T-cell (primary cell): ENCODE measurements around the gene SETDB1. TPM values are rescaled to one million over a fixed set of nuclear protein-coding genes. Genes with fewer than 3 reads are reported as not detected.
A peak's percentile ranks its signal among the peaks of the same experiment; 100 is the strongest.

ENCODE experiments used
- ATAC-seq, 4 experiments: fragments of 200-7000 bp in 3 of 4; fragments of 150-1000 bp in 1 of 4; cut with Tn5 transposase; replicated peaks in 1 of 4; 1 replicate in 3 of 4; 2 replicates in 1 of 4; pipeline ENCODE4 v1.10.0; 2021; ENCODE audit warnings: moderate library complexity in 3 of 4, mild to moderate bottlenecking in 2 of 4, moderate number of reproducible peaks in 1 of 4
- CTCF ChIA-PET, 2 donors: fragments of 300-600 bp; sonication (Branson Sonifier 250); formaldehyde crosslinking; loops; one replicate each; lab custom pipeline; 2022; ENCODE audit warnings: antibody characterized with exemption in 2 of 2; lab: Charles Lee
- POLR2A ChIA-PET, 2 donors: fragments of 300-600 bp; sonication (Branson Sonifier 250); formaldehyde crosslinking; loops; one replicate each; lab custom pipeline; 2022; ENCODE audit warnings: antibody characterized with exemption in 2 of 2; lab: Charles Lee
- DNase-seq, 35 experiments: peaks; one replicate each; pipeline versions ENCODE4 v3.0.0 to v3.0.0-alpha.2; 2013 to 2023
- H3K27ac ChIP-seq: one replicate; pipeline ENCODE4 v1.5.1; 2013; ENCODE audit warnings: low read length
- H3K27me3 ChIP-seq, 2 experiments: replicated peaks in 1 of 2; 1 replicate in 1 of 2; 2 replicates in 1 of 2; pipeline versions ENCODE4 v1.6.1 to v1.7.0; 2013; ENCODE audit warnings: low read length in 1 of 2, mixed read lengths in 1 of 2; ENCODE audit not compliant: control insufficient read depth in 2 of 2, insufficient read depth in 2 of 2; ENCODE audit errors: extremely low read depth in 1 of 2
- H3K36me3 ChIP-seq, 2 donors: 1 replicate in 1 of 2; 2 replicates in 1 of 2; pipeline versions ENCODE4 v1.6.1 to v1.7.0; 2013; ENCODE audit warnings: low read length in 1 of 2; ENCODE audit not compliant: control insufficient read depth in 2 of 2, insufficient read depth in 1 of 2; ENCODE audit errors: extremely low read depth in 1 of 2
- H3K4me1 ChIP-seq, 2 experiments: 1 replicate in 1 of 2; 2 replicates in 1 of 2; pipeline versions ENCODE4 v1.6.1 to v1.7.0; 2013; ENCODE audit warnings: low read length in 2 of 2, mixed read lengths in 1 of 2; ENCODE audit not compliant: insufficient read depth in 2 of 2, control insufficient read depth in 1 of 2; ENCODE audit errors: extremely low read depth in 1 of 2
- H3K4me3 ChIP-seq, 2 donors: 1 replicate in 1 of 2; 2 replicates in 1 of 2; pipeline versions ENCODE4 v1.5.1 to v1.7.0; 2013; ENCODE audit warnings: mild to moderate bottlenecking in 2 of 2, low read length in 1 of 2, moderate library complexity in 1 of 2; ENCODE audit not compliant: control insufficient read depth in 1 of 2; ENCODE audit errors: extremely low read depth in 1 of 2
- H3K9me3 ChIP-seq: 2 replicates; pipeline ENCODE4 v1.7.0; 2013
- H3K27ac Mint-ChIP-seq, 2 donors: one replicate each; pipeline ENCODE4 v1.8.0; 2020 to 2021; ENCODE audit warnings: mild to moderate bottlenecking in 2 of 2, mixed read lengths in 2 of 2
- H3K27me3 Mint-ChIP-seq, 2 donors: one replicate each; pipeline ENCODE4 v1.8.0; 2021 to 2022; ENCODE audit warnings: mixed read lengths in 2 of 2
- H3K36me3 Mint-ChIP-seq: one replicate; pipeline ENCODE4 v1.8.0; 2021; ENCODE audit warnings: mixed read lengths
- H3K4me1 Mint-ChIP-seq, 3 donors: one replicate each; pipeline ENCODE4 v1.8.0; 2020 to 2022; ENCODE audit warnings: mixed read lengths in 3 of 3, mild to moderate bottlenecking in 1 of 3
- H3K4me3 Mint-ChIP-seq, 3 donors: one replicate each; pipeline ENCODE4 v1.8.0; 2020 to 2022; ENCODE audit warnings: mild to moderate bottlenecking in 3 of 3, mixed read lengths in 3 of 3, moderate library complexity in 3 of 3
- H3K9me3 Mint-ChIP-seq, 3 donors: one replicate each; pipeline ENCODE4 v1.8.0; 2020 to 2022; ENCODE audit warnings: mixed read lengths in 3 of 3
- WGBS: methylation state at CpG from one replicate; pipeline ENCODE4 v1.1.5; 2013; ENCODE audit warnings: missing lambda C conversion rate; ENCODE audit not compliant: insufficient coverage; 5-methylcytosine and 5-hydroxymethylcytosine counted together
- total RNA-seq, 35 experiments: library from RNA in 6 of 35; stranded (reverse) in 6 of 35; fragments of 120-200 nt in 1 of 35; gene quantifications; one replicate each; pipeline versions ENCODE4 v1.2.1 to v1.2.4 and lab custom pipeline; 2013 to 2026

Gene SETDB1
- total RNA-seq, 5 donors from 2014 or later (not counting 1 experiment from before 2014, with no cell fraction given): 44.5 to 72.6 (median 62.5) TPM

DNA sequence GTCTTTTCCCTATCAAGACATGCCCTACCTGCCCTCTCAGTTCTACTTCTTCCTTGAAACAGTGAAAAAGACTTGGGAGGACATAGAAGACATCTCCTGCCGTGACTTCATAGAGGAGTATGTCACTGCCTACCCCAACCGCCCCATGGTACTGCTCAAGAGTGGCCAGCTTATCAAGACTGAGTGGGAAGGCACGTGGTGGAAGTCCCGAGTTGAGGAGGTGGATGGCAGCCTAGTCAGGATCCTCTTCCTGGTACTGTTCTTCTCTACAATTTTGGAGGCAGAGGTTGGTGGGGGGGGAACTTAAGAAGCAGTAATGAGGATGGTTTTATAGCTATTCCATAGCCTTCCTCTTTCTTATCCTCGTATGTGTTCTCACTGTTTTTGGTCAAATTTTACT lies 18.7 kb downstream of the SETDB1 start:
- H3K36me3 Mint-ChIP-seq: peaks cover 48% of the 10 kb centered on the region
- no peak for DNase-seq

DNA sequence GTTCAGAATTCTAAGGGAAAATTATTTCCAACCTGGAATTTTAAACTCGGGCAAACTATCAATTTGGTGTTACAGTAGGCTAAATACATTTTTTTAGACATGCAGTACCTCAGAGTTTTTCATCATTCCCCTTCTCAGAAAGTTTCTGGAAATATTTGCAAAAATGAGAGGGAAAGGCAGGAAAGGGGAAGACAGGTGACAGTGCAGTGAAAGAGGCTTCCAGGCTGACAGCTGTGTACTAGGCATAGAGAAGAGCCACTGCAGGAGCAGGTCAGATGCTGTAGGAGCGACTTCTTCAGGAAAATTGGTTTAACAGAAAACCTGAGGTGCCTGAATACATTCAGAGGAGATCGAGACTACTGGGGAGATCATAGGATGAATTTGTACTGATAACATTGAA lies 28.5 kb downstream of the SETDB1 start:
- Histone ChIP-seq H3K27me3 (no peaks in the 10 kb centered on the region), H3K4me1 (no peaks in the 10 kb centered on the region), H3K9me3 (no peaks in the 10 kb centered on the region), H3K36me3 (peaks cover 20 to 63% of the 10 kb centered on the region in 2 donors), H3K27ac (no peak overlapping the region), H3K4me3 (no peak overlapping the region)
- ATAC-seq (no peak), DNase-seq (no peak)
- H3K27ac Mint-ChIP-seq: peak overlapping the region; percentile 18 to 55
- ChIA-PET POLR2A (no interaction called here), CTCF (no interaction called here)
- 100% methylated on average over 1 of the region's 3 CpGs for WGBS
- peaks cover 50% of the 10 kb centered on the region for H3K36me3 Mint-ChIP-seq
- H3K27me3 Mint-ChIP-seq: no peaks in the 10 kb centered on the region
- H3K9me3 Mint-ChIP-seq: no peaks in the 10 kb centered on the region
- no peaks in the 10 kb centered on the region for H3K4me1 Mint-ChIP-seq
- H3K4me3 Mint-ChIP-seq: no peak overlapping the region

More for the DNA sequence above, 18.7 kb downstream of the SETDB1 start:
- Histone ChIP-seq H3K27me3 (no peaks in the 10 kb centered on the region), H3K4me3 (no peak overlapping the region), H3K27ac (no peak overlapping the region), H3K36me3 (peaks cover 29 to 86% of the 10 kb centered on the region in 2 donors), H3K4me1 (no peaks in the 10 kb centered on the region), H3K9me3 (no peaks in the 10 kb centered on the region)
- WGBS: 95% methylated on average over 4 of the region's 5 CpGs
- Mint-ChIP-seq H3K4me3 (no peak overlapping the region), H3K27ac (no peak overlapping the region), H3K9me3 (no peaks in the 10 kb centered on the region), H3K4me1 (no peaks in the 10 kb centered on the region), H3K27me3 (no peaks in the 10 kb centered on the region)
- no peak for ATAC-seq
- CTCF ChIA-PET: no interaction called here
- POLR2A ChIA-PET: no interaction called here

DNA sequence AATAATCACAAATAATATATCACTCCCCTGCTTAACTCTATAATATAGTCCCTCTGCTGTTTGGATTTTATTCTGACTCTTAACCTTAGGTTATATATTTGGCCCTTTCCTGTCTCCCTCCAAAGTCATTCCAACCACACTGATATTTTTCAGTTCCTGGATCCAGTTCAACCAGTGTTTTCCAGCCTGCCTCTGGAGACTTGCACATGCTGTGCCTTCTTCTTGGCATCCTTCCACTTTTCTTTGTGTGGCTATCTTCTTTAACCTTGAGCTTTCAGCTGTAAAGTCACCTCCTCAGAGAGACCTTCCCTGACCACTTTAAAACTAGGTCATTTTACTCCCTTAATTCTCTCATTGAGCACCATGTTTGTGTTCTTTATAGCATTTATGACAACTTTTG lies 29.1 kb downstream of the SETDB1 start:
- Histone ChIP-seq H3K27ac (no peak overlapping the region), H3K4me3 (no peak overlapping the region), H3K9me3 (no peaks in the 10 kb centered on the region), H3K27me3 (no peaks in the 10 kb centered on the region), H3K36me3 (peaks cover 23 to 64% of the 10 kb centered on the region in 2 donors), H3K4me1 (no peaks in the 10 kb centered on the region)
- Mint-ChIP-seq H3K4me3 (no peak overlapping the region), H3K9me3 (no peaks in the 10 kb centered on the region), H3K27ac (peak overlapping the region; percentile 8 to 19), H3K4me1 (no peaks in the 10 kb centered on the region), H3K27me3 (no peaks in the 10 kb centered on the region), H3K36me3 (peaks cover 50% of the 10 kb centered on the region)
- ATAC-seq (no peak), DNase-seq (no peak)
- ChIA-PET CTCF (no interaction called here), POLR2A (interaction anchor here (0.5 to 0.6 kb wide), 3 partner anchors 15 to 648 kb away, joined by 4 to 7 read pairs (median 6); no protein-coding TSS in a partner anchor)

DNA sequence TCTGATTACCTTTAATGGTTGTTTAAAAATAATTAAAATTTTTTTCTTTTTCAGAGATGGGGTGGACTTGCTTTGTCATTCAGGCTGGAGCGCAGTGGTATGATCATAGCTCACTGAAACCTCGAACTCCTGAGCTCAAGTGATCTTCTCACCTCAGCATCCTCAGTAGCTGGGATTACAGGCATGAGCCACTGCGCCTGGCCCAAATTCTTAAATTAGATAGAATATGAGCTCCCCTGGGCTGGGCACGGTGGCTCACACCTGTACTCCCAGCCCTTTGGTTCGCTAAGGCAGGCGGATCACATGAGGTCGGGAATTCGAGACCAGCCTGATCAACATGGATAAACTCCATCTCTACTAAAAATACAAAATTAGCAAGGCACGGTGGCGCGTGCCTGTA lies 31.5 kb downstream of the SETDB1 start:
- DNase-seq: no peak
- H3K9me3 ChIP-seq: no peaks in the 10 kb centered on the region
- no peaks in the 10 kb centered on the region for H3K4me1 ChIP-seq
- no peak overlapping the region for H3K4me3 ChIP-seq
- H3K27me3 ChIP-seq: no peaks in the 10 kb centered on the region
- peaks cover 43% of the 10 kb centered on the region for H3K36me3 Mint-ChIP-seq
- no peak for ATAC-seq
- 100% methylated on average over 4 of the region's 11 CpGs for WGBS
- no peaks in the 10 kb centered on the region for H3K27me3 Mint-ChIP-seq
- no peak overlapping the region for H3K27ac ChIP-seq
- H3K9me3 Mint-ChIP-seq: no peaks in the 10 kb centered on the region
- H3K36me3 ChIP-seq: peaks cover 17 to 62% of the 10 kb centered on the region in 2 donors
- H3K4me3 Mint-ChIP-seq: no peak overlapping the region
- CTCF ChIA-PET: interaction anchor here in 1 of 2 donors (0.6 to 1.0 kb wide), 5 partner anchors 25 to 892 kb away, joined by 3 to 8 read pairs (median 4); partner anchors contain the start of gene ANXA9
- POLR2A ChIA-PET: interaction anchor here (0.6 to 0.7 kb wide), 3 partner anchors 11 to 184 kb away, joined by 3 to 12 read pairs (median 4); no protein-coding TSS in a partner anchor
- no peak overlapping the region for H3K27ac Mint-ChIP-seq
- H3K4me1 Mint-ChIP-seq: peaks cover 0 to 4% (median 0%) of the 10 kb centered on the region in 3 donors

DNA sequence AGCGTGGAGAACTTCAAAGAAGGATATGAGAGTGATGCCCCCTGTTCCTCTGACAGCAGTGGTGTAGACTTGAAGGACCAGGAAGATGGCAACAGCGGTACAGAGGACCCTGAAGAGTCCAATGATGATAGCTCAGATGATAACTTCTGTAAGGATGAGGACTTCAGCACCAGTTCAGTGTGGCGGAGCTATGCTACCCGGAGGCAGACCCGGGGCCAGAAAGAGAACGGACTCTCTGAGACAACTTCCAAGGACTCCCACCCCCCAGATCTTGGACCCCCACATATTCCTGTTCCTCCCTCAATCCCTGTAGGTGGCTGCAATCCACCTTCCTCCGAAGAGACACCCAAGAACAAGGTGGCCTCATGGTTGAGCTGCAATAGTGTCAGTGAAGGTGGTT lies 34.5 kb downstream of the SETDB1 start:
- no peak overlapping the region for H3K27ac Mint-ChIP-seq

DNA sequence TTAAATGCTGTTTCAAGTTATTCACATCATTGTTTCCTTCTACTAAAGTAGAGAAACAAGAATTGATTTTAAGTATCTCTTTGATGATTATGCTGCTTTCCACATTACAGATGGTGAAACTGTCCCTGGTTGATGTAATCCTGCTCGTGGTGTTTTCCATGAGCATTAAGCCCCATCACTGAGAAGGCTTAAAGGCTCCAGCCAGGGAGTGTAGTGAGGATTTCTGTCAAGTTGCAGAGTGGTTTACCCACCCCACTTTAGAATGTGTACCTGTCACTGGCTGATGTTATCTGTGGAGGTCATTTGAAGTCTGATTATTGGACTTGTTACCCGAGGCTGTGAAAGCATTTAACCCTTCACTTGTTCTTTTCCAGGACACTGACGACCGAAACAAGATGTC lies 35.6 kb downstream of the SETDB1 start:
- H3K27ac Mint-ChIP-seq: no peak overlapping the region
- no peak overlapping the region for H3K27ac ChIP-seq
- peaks cover 49% of the 10 kb centered on the region for H3K36me3 Mint-ChIP-seq

More for the DNA sequence above, 34.5 kb downstream of the SETDB1 start:
- H3K36me3 ChIP-seq: peaks cover 29 to 68% of the 10 kb centered on the region in 2 donors
- Mint-ChIP-seq H3K4me1 (peaks cover 0 to 6% (median 0%) of the 10 kb centered on the region in 3 donors), H3K9me3 (no peaks in the 10 kb centered on the region), H3K36me3 (peaks cover 43% of the 10 kb centered on the region), H3K4me3 (no peak overlapping the region), H3K27me3 (no peaks in the 10 kb centered on the region)
- H3K4me1 ChIP-seq: no peaks in the 10 kb centered on the region
- 100% methylated on average over 1 of the region's 7 CpGs for WGBS
- H3K27ac ChIP-seq: no peak overlapping the region
- ATAC-seq: no peak
- no peaks in the 10 kb centered on the region for H3K27me3 ChIP-seq
- CTCF ChIA-PET: no interaction called here
- no peak overlapping the region for H3K4me3 ChIP-seq
- POLR2A ChIA-PET: interaction anchor here in 1 of 2 donors (0.6 kb wide), 1 partner anchor 475 kb away, joined by 4 read pairs; no protein-coding TSS in a partner anchor
- DNase-seq: no peak
- H3K9me3 ChIP-seq: no peaks in the 10 kb centered on the region

More for the DNA sequence above, 35.6 kb downstream of the SETDB1 start:
- ChIA-PET POLR2A (no interaction called here), CTCF (no interaction called here)
- no peak for DNase-seq
- H3K9me3 ChIP-seq: no peaks in the 10 kb centered on the region
- H3K4me3 Mint-ChIP-seq: no peak overlapping the region
- peaks cover 0 to 6% (median 0%) of the 10 kb centered on the region in 3 donors for H3K4me1 Mint-ChIP-seq
- WGBS: 80% methylated on average over 1 of the region's 4 CpGs
- no peaks in the 10 kb centered on the region for H3K27me3 Mint-ChIP-seq
- no peaks in the 10 kb centered on the region for H3K27me3 ChIP-seq
- H3K9me3 Mint-ChIP-seq: no peaks in the 10 kb centered on the region
- ATAC-seq: no peak
- peaks cover 31 to 77% of the 10 kb centered on the region in 2 donors for H3K36me3 ChIP-seq
- no peak overlapping the region for H3K4me3 ChIP-seq
- H3K4me1 ChIP-seq: no peaks in the 10 kb centered on the region
